ENCODE measurements around the gene EVL. TPM values are rescaled to one million over a fixed set of nuclear protein-coding genes. Genes with fewer than 3 reads are reported as not detected.

The EVL gene
- total and polyA plus RNA-seq, 2 donors (not counting 3 experiments of a cell fraction or from before 2014, with no cell fraction given) = 34.6 to 62.5 TPM

DNA sequence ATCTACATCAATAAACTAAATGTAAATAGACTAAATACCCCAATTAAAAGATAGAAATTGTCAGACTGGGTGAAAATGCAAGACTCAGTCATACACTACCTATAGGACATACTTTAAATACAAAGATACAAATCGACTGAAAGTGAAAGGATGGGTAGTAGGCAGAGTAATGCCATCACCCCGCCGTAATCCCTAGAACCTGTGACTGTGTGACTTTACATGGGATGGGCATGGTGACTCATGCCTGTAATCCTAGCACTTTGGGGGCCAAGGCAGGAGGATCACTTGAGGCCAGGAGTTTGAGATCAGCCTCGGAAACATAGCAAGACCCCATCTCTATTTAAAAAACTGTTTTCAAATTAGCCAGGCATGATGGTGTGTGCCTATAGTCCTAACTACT lies 2.6 kb upstream of the EVL start:
- H3K79me2 ChIP-seq (ENCODE audit: control insufficient read depth, insufficient read depth, low read length) = no peaks in the 10 kb centered on the region
- H3K4me2 ChIP-seq (ENCODE audit: insufficient read depth, low read length) = no peak overlapping the region
- H3K9me1 ChIP-seq (replicated peaks; ENCODE audit: control insufficient read depth, extremely low read depth, insufficient read depth, low read length) = no peaks in the 10 kb centered on the region
- dilution Hi-C loops (cut with MboI; ENCODE audit: extremely low pct_ligation_motif_present, low sequenced_read_pairs) = no loop called here
- no peak for DNase-seq (ENCODE audit: low read depth, low spot score)
- no peaks in the 10 kb centered on the region for H3K27me3 ChIP-seq (ENCODE audit: control insufficient read depth in 2 of 2, insufficient read depth in 2 of 2, low read length in 2 of 2)
- POLR2A ChIA-PET = no interaction called here
- no peak overlapping the region for H3K27ac ChIP-seq (ENCODE audit: insufficient read depth, low read depth, low read length)
- intact Hi-C loops (cut with micrococcal nuclease) = no loop called here
- no TSS peak for BruUV-seq (replicated peaks)
- CTCF ChIA-PET = no interaction called here
- TF ChIP-seq MYC (IDR thresholded peaks at IDR 0.05; ENCODE audit: low read depth, low read length) (no peak), JUN (IDR thresholded peaks at IDR 0.05; ENCODE audit: borderline replicate concordance, insufficient read depth, insufficient read length, low read depth) (no peak), EZH2 (IDR thresholded peaks at IDR 0.05; ENCODE audit: borderline replicate concordance, low read depth, low read length, severe bottlenecking) (no peak)
- no peaks in the 10 kb centered on the region for H3K36me3 ChIP-seq (ENCODE audit: control insufficient read depth in 2 of 2, extremely low read depth in 1 of 2, insufficient read depth in 2 of 2, low read length in 2 of 2)
- H3K9me3 ChIP-seq (replicated peaks; ENCODE audit: control insufficient read depth, insufficient read depth, low read length) = no peaks in the 10 kb centered on the region
- H3K9ac ChIP-seq (replicated peaks; ENCODE audit: extremely low read depth, insufficient read depth, low read length) = no peak overlapping the region
- H4K20me1 ChIP-seq (replicated peaks; ENCODE audit: control insufficient read depth, extremely low read depth, insufficient read depth, low read length) = no peaks in the 10 kb centered on the region
- H3K4me3 ChIP-seq (replicated peaks in 1 of 3; ENCODE audit: insufficient read depth in 1 of 3, low read depth in 1 of 3, low read length in 3 of 3) = no peak overlapping the region
- peak; percentile 4 for FAIRE-seq
- H3K4me1 ChIP-seq (ENCODE audit: control insufficient read depth, extremely low read depth, insufficient read depth, low read length) = no peaks in the 10 kb centered on the region
- no peak overlapping the region for H2AFZ ChIP-seq (ENCODE audit: low read depth, low read length)

DNA sequence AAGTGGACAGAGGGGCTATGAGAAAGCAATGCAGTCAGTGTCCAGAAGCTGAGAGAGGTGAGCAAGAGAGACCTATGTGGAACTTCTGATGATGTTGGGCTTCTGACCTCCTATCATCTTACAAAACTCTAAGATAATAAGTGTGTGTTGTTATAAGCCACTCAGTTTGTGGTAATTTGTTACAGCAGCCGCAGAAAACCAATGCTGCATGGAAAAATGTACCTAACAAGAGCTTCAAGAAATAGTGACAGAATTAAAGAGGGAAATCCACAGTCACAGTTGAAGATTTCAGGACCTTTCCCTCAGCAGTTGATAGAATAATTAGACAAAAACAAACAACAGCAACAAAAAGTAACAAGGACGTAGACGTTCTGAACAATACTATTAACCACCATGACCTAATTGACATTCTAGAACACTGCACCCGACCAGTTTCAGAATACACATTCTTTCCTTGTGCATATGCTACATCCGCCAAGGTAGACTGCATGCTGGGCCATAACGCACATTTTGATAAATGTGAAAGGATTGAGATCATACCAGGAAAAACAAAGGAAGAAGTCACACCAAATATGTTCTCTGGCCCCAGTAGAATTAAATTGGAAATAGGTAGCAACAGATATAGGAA lies 1.8 kb upstream of the EVL start:
- Histone ChIP-seq H3K79me2 (ENCODE audit: control insufficient read depth, insufficient read depth, low read length) (no peaks in the 10 kb centered on the region), H3K4me2 (ENCODE audit: insufficient read depth, low read length) (no peak overlapping the region), H3K9me3 (replicated peaks; ENCODE audit: control insufficient read depth, insufficient read depth, low read length) (no peaks in the 10 kb centered on the region), H2AFZ (ENCODE audit: low read depth, low read length) (no peak overlapping the region), H3K4me1 (ENCODE audit: control insufficient read depth, extremely low read depth, insufficient read depth, low read length) (peaks cover 5% of the 10 kb centered on the region), H3K27me3 (ENCODE audit: control insufficient read depth in 2 of 2, insufficient read depth in 2 of 2, low read length in 2 of 2) (no peaks in the 10 kb centered on the region), H3K27ac (ENCODE audit: insufficient read depth, low read depth, low read length) (no peak overlapping the region), H4K20me1 (replicated peaks; ENCODE audit: control insufficient read depth, extremely low read depth, insufficient read depth, low read length) (no peaks in the 10 kb centered on the region), H3K36me3 (ENCODE audit: control insufficient read depth in 2 of 2, extremely low read depth in 1 of 2, insufficient read depth in 2 of 2, low read length in 2 of 2) (no peaks in the 10 kb centered on the region), H3K9me1 (replicated peaks; ENCODE audit: control insufficient read depth, extremely low read depth, insufficient read depth, low read length) (no peaks in the 10 kb centered on the region), H3K4me3 (replicated peaks in 1 of 3; ENCODE audit: insufficient read depth in 1 of 3, low read depth in 1 of 3, low read length in 3 of 3) (no peak overlapping the region), H3K9ac (replicated peaks; ENCODE audit: extremely low read depth, insufficient read depth, low read length) (no peak overlapping the region)
- TF ChIP-seq EZH2 (IDR thresholded peaks at IDR 0.05; ENCODE audit: borderline replicate concordance, low read depth, low read length, severe bottlenecking) (no peak), POLR2A (IDR thresholded peaks at IDR 0.05; ENCODE audit: low read depth, low read length) (no peak), FOS (IDR thresholded peaks at IDR 0.05; ENCODE audit: borderline replicate concordance, insufficient read depth, low read length) (no peak), JUN (IDR thresholded peaks at IDR 0.05; ENCODE audit: borderline replicate concordance, insufficient read depth, insufficient read length, low read depth) (no peak), POLR2AphosphoS5 (IDR thresholded peaks at IDR 0.05; ENCODE audit: insufficient read depth, low read depth, low read length) (no peak), MYC (IDR thresholded peaks at IDR 0.05; ENCODE audit: low read depth, low read length) (no peak), GATA2 (IDR thresholded peaks at IDR 0.05; ENCODE audit: insufficient read depth, insufficient read length, low read depth, low read length) (no peak)
- TF ChIP-seq, protein P1, sequence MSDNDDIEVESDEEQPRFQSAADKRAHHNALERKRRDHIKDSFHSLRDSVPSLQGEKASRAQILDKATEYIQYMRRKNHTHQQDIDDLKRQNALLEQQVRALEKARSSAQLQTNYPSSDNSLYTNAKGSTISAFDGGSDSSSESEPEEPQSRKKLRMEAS (IDR thresholded peaks at IDR 0.05; ENCODE audit: insufficient read depth, insufficient read length) = no peak
- TF ChIP-seq, protein P2, sequence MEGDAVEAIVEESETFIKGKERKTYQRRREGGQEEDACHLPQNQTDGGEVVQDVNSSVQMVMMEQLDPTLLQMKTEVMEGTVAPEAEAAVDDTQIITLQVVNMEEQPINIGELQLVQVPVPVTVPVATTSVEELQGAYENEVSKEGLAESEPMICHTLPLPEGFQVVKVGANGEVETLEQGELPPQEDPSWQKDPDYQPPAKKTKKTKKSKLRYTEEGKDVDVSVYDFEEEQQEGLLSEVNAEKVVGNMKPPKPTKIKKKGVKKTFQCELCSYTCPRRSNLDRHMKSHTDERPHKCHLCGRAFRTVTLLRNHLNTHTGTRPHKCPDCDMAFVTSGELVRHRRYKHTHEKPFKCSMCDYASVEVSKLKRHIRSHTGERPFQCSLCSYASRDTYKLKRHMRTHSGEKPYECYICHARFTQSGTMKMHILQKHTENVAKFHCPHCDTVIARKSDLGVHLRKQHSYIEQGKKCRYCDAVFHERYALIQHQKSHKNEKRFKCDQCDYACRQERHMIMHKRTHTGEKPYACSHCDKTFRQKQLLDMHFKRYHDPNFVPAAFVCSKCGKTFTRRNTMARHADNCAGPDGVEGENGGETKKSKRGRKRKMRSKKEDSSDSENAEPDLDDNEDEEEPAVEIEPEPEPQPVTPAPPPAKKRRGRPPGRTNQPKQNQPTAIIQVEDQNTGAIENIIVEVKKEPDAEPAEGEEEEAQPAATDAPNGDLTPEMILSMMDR (IDR thresholded peaks at IDR 0.05; ENCODE audit: extremely low read depth in 1 of 2, insufficient read depth in 1 of 2, low read depth in 1 of 2, low read length in 2 of 2) = no peak
- ChIA-PET CTCF (no interaction called here), POLR2A (no interaction called here)
- intact Hi-C loops (cut with micrococcal nuclease) = no loop called here
- BruUV-seq (replicated peaks) = no TSS peak
- FAIRE-seq (no peak), DNase-seq (ENCODE audit: low read depth, low spot score) (no peak)
- dilution Hi-C loops (cut with MboI; ENCODE audit: extremely low pct_ligation_motif_present, low sequenced_read_pairs) = no loop called here

Measured in endothelial cell of umbilical vein (primary cell).